Measurements from ENCODE around the gene BAHD1. TPM values are rescaled to one million over a fixed set of nuclear protein-coding genes. Genes with fewer than 3 reads are reported as not detected.
A peak's percentile ranks its signal among the peaks of the same experiment; 100 is the strongest.

BAHD1 gene
- total RNA-seq, 2 experiments from 2014 or later, result 20.3 to 21.5 TPM

- Histone ChIP-seq H3K9me3 (ENCODE audit: control insufficient read depth in 1 of 2, insufficient read depth in 1 of 2, low read length in 2 of 2) (no peaks in the 10 kb centered on the region), H3K4me3 (ENCODE audit: low read length) (peak overlapping the region; percentile 17), H3K4me1 (ENCODE audit: insufficient read depth, low read length) (peaks cover 14% of the 10 kb centered on the region), H3K36me3 (ENCODE audit: insufficient read depth, low read length) (no peaks in the 10 kb centered on the region), H3K27ac (ENCODE audit: low read depth in 1 of 2, low read length in 2 of 2) (peak overlapping the region in 1 of 2 donors; percentile 10), H3K27me3 (ENCODE audit: control insufficient read depth in 1 of 2, insufficient read depth in 2 of 2, low read length in 2 of 2) (no peaks in the 10 kb centered on the region)
- ATAC-seq (ENCODE audit: poor library complexity) (peak; percentile 86), DNase-seq (peak in 9 of 14 experiments; percentile 15 to 74 (median 32))
- Mint-ChIP-seq H3K4me1 (ENCODE audit: low read depth) (peaks cover 18% of the 10 kb centered on the region), H3K27ac (no peak overlapping the region), H3K4me3 (peak overlapping the region; percentile 34), H3K9me3 (no peaks in the 10 kb centered on the region), H3K36me3 (ENCODE audit: low read depth) (no peaks in the 10 kb centered on the region), H3K27me3 (no peaks in the 10 kb centered on the region)
- no peak for TF ChIP-seq CTCF (IDR thresholded peaks at IDR 0.05)
- ChIA-PET POLR2A (no interaction called here), CTCF (interaction anchor here (1.2 kb wide), 1 partner anchor 71 kb away, joined by 3 read pairs; no protein-coding TSS in a partner anchor)
- intact Hi-C loops (cut with DNase I, micrococcal nuclease), result no loop called here
These were observed 52.5 kb downstream of the BAHD1 start for GRCh38 chr15:40493089-40493840.

- TF ChIP-seq CTCF (IDR thresholded peaks at IDR 0.05), result no peak
- ChIA-PET POLR2A (no interaction called here), CTCF (no interaction called here)
- intact Hi-C loops (cut with DNase I, micrococcal nuclease), result no loop called here
- Mint-ChIP-seq H3K36me3 (ENCODE audit: low read depth) (no peaks in the 10 kb centered on the region), H3K27me3 (no peaks in the 10 kb centered on the region), H3K4me1 (ENCODE audit: low read depth) (peaks cover 18% of the 10 kb centered on the region), H3K4me3 (no peak overlapping the region), H3K27ac (no peak overlapping the region), H3K9me3 (no peaks in the 10 kb centered on the region)
- ATAC-seq (ENCODE audit: poor library complexity) (no peak), DNase-seq (no peak)
- H3K4me3 ChIP-seq (ENCODE audit: low read length), result no peak overlapping the region
- H3K4me1 ChIP-seq (ENCODE audit: insufficient read depth, low read length), result peaks cover 14% of the 10 kb centered on the region
- H3K27ac ChIP-seq (ENCODE audit: low read depth in 1 of 2, low read length in 2 of 2), result no peak overlapping the region
- no peaks in the 10 kb centered on the region for H3K27me3 ChIP-seq (ENCODE audit: control insufficient read depth in 1 of 2, insufficient read depth in 2 of 2, low read length in 2 of 2)
- H3K9me3 ChIP-seq (ENCODE audit: control insufficient read depth in 1 of 2, insufficient read depth in 1 of 2, low read length in 2 of 2), result no peaks in the 10 kb centered on the region
- H3K36me3 ChIP-seq (ENCODE audit: insufficient read depth, low read length), result no peaks in the 10 kb centered on the region
These were observed 54.8 kb downstream of the BAHD1 start for GRCh38 chr15:40495516-40495915.

GRCh38 chr15:40498418-40498817, 57.7 kb downstream of the BAHD1 start:
- DNase-seq, result no peak
- Histone ChIP-seq H3K4me1 (ENCODE audit: insufficient read depth, low read length) (peaks cover 7% of the 10 kb centered on the region), H3K27ac (ENCODE audit: low read depth in 1 of 2, low read length in 2 of 2) (no peak overlapping the region), H3K4me3 (ENCODE audit: low read length) (no peak overlapping the region), H3K9me3 (ENCODE audit: control insufficient read depth in 1 of 2, insufficient read depth in 1 of 2, low read length in 2 of 2) (no peaks in the 10 kb centered on the region), H3K36me3 (ENCODE audit: insufficient read depth, low read length) (no peaks in the 10 kb centered on the region), H3K27me3 (ENCODE audit: control insufficient read depth in 1 of 2, insufficient read depth in 2 of 2, low read length in 2 of 2) (peaks cover 4 to 6% of the 10 kb centered on the region in 2 experiments)
- CTCF ChIA-PET, result no interaction called here
- Mint-ChIP-seq H3K4me3 (no peak overlapping the region), H3K4me1 (ENCODE audit: low read depth) (peaks cover 9% of the 10 kb centered on the region), H3K36me3 (ENCODE audit: low read depth) (no peaks in the 10 kb centered on the region), H3K27me3 (peaks cover 11% of the 10 kb centered on the region), H3K27ac (no peak overlapping the region), H3K9me3 (no peaks in the 10 kb centered on the region)
- intact Hi-C loops (cut with DNase I, micrococcal nuclease), result no loop called here
- TF ChIP-seq CTCF (IDR thresholded peaks at IDR 0.05), result no peak
- POLR2A ChIA-PET, result no interaction called here
- no peak for ATAC-seq (ENCODE audit: poor library complexity)
